SHP77 (cell line): Measurements from ENCODE around the gene HBE1.
"Not testable (repeated sequence)": the region's sequence is repeated elsewhere in the genome, so short reads cannot be mapped to it uniquely, and the experiment has no call there.

Source experiments
- DNase-seq, 2 experiments: peaks; one replicate each; lab custom pipeline; 2025; lab: John Stamatoyannopoulos, UW

Gene HBE1

DNA sequence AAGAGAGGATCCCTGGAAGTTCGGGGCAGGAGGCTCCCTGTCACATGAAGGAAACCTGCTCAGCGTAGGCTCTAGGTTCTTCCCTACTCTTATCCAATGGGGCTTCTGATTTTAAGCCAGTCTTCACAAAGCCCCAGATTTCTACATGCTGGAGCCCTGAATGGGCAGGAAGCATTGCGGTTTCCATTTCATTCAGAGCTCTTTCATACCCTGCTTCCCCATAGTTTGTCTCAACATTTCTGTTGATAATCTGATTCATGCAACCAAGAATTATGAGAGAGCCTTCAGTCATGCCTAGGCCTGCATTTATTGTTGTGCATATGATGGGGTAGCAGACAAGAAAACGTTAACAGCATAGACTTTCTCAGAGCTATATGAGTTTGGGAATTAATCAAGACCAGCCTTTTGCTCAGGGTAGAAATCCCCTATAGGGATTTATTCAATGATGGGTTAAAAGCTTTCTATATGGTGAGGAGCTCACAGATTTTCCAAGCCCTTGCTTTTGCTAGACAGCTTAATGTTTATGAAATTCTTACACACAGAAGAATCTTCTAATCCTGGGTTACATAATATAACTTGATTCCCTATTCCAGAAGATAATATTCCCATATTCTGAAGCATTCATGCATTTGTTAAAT, 16.1 kb upstream of the HBE1 start:
- DNase-seq = no peak

DNA sequence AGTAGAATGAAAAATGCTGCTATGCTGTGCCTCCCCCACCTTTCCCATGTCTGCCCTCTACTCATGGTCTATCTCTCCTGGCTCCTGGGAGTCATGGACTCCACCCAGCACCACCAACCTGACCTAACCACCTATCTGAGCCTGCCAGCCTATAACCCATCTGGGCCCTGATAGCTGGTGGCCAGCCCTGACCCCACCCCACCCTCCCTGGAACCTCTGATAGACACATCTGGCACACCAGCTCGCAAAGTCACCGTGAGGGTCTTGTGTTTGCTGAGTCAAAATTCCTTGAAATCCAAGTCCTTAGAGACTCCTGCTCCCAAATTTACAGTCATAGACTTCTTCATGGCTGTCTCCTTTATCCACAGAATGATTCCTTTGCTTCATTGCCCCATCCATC, 14.9 kb upstream of the HBE1 start:
- DNase-seq = no peak

GRCh38 chr11:5283882-5284281, 14.1 kb upstream of the HBE1 start:
- no peak for DNase-seq

DNA sequence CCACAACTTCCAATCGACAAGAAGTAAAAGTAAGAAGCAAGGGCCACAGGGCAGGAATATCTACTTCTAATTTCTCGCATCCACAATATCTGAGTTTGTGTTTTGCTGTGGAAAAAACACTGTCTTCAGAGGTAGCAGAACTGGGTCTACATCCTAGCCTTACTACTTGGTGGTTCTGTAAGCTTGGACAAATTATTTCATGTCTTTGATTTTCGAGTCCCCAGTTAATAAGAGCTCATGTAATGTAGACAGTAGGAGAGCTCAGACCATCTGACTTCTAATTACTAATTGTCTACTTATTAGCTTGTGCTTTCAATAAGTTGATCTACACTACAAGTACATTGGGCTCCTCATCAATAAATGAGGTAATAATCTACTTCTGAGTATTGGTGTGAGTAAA, 13.3 kb upstream of the HBE1 start:
- DNase-seq = no peak

DNA sequence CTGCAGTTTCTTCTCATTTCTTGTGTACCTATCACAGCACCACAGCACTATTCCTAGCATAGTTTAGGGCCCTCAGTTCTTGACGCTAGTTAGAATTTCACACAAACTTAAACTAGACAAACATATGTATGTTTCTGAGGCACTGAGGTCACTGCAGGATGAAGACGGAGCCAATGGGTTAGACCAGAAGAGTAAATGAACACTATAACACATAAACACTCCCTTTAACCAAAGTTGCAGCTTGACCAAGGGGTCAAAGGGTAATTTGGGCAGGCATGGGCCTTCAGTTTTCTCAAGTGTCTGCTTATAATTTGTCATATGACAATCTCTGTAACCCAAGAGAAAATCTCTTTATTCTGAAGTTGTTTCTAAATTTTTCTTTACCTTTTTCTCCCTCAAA, 12.9 kb upstream of the HBE1 start:
- DNase-seq = no peak

GRCh38 chr11:5281596-5281995, 11.9 kb upstream of the HBE1 start:
- no peak for DNase-seq

DNA sequence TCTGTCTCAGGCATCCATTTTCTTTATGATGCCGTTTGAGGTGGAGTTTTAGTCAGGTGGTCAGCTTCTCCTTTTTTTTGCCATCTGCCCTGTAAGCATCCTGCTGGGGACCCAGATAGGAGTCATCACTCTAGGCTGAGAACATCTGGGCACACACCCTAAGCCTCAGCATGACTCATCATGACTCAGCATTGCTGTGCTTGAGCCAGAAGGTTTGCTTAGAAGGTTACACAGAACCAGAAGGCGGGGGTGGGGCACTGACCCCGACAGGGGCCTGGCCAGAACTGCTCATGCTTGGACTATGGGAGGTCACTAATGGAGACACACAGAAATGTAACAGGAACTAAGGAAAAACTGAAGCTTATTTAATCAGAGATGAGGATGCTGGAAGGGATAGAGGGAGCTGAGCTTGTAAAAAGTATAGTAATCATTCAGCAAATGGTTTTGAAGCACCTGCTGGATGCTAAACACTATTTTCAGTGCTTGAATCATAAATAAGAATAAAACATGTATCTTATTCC, 10.9 kb upstream of the HBE1 start:
- DNase-seq = peak; percentile 50 to 53

- DNase-seq = no peak
Observed at GRCh38 chr11:5279471-5280090, 9.8 kb upstream of the HBE1 start.

DNA sequence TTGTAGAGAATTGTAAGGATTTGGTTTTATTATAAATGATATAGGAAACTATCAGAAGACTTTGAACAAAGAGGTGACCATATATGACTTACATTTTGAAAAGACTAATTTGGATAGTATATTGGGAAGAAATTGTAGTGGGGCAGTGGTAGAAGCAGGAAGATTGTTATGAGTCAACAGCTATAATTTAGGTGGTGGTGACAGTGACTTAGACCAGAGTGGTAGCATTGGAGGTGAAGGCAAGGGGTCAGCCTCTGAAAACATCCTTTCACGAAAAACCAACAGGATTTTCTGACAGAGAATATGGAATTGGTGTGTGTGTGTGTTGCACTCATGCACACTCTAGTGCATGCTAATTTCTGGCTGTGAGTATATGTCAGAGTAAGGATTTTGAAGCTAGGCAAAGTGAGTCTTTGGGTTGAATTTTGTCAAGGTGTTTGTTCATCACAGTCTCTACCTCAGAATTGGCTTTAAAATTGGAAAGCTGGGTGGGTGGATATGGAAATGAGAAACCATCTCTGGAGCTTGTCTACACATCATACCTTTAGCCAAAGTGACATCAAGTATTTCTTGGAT, 8.2 kb upstream of the HBE1 start:
- DNase-seq = no peak

DNA sequence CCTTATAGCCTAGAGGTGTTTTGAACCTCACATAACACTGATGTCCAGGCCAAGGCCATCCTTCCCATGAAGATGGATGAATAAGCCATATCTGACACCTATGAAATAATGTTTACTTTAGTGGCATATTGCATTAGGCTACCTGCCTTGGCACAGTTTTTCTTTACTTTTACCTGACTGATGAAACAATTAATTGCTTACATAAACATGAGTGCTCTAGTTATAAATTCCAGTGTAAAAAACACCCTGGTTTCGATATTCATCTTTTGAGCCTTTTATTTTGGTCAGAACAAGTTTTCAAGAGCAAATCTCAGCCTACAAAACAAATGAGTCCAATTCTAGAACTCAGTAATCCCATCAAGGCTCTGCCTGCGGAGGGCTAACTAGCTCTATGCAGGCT, 7.0 kb upstream of the HBE1 start:
- DNase-seq = no peak

GRCh38 chr11:5275369-5276110, 5.8 kb upstream of the HBE1 start:
- no peak for DNase-seq

- no peak for DNase-seq
Observed at GRCh38 chr11:5274395-5274794, 4.7 kb upstream of the HBE1 start.

DNA sequence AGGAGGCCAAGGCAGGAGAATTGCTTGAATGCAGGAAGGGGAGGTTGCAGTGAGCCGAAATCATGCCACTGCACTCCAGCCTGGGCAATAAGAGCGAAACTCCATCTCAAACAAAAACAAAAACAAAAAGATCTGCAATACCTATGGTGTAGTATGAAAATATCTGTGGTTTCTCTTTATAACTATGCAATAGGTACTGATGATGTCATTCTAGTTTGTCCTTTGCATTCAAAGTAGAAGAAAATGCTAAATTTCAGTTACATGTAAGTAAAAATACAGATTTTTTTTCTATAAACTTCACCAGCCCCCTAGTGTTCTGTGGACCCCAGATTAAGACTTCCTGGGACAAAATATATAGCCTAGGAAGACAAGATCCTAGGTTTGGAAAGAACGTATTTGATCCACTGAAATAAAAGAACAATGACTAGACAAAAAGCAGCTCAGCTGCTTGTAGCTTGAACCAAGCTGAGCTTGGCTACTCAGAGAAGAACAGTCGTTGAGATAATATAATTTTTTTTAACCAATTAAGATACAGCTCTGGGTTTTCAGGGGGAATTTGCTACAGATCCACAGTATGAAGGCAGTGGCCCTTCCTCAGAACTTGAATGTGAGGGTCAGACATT, 2.8 kb upstream of the HBE1 start:
- no peak for DNase-seq

GRCh38 chr11:5267033-5267563, 2.6 kb downstream of the HBE1 start:
- DNase-seq = no peak

- DNase-seq = no peak
Observed at GRCh38 chr11:5266609-5267008, 3.1 kb downstream of the HBE1 start.

GRCh38 chr11:5265832-5266231, 3.9 kb downstream of the HBE1 start:
- DNase-seq = no peak

- DNase-seq = no peak
Observed at GRCh38 chr11:5258543-5259262, 11.0 kb downstream of the HBE1 start.

GRCh38 chr11:5257296-5257695, 12.4 kb downstream of the HBE1 start:
- DNase-seq = no peak

GRCh38 chr11:5254646-5255413, 14.9 kb downstream of the HBE1 start, which contains the start of gene HBG2:
Gene HBG2, minus strand, starts transcription at chr11:5254781. Its CDS starts 53 bp downstream, at chr11:5254728.
- DNase-seq = not testable (repeated sequence)

DNA sequence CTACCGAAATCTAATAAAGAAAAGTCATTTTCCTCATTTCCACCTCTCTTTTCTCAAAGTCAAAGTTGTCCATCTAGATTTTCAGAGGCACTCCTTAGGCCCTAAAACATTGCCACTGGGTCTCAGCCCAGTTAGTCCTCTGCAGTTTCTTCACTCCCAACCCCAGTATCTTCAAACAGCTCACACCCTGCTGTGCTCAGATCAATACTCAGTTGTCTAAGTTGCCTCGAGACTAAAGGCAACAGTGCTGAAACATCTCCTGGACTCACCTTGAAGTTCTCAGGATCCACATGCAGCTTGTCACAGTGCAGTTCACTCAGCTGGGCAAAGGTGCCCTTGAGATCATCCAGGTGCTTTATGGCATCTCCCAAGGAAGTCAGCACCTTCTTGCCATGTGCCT, 15.7 kb downstream of the HBE1 start:
- DNase-seq = not testable (repeated sequence)
